Neural progenitor cell (in vitro differentiated cells): ENCODE results near the gene SMARCA1.

ENCODE experiments used
- CTCF ChIP-seq: fragments of 200-600 bp; sonication (generic); IDR thresholded peaks from 2 replicates; pipeline ENCODE4 v1.5.1; 2017; ENCODE audit warnings: antibody characterized with exemption, mild to moderate bottlenecking
- EZH2 ChIP-seq: fragments of 200-600 bp; sonication (generic); IDR thresholded peaks from 2 replicates; pipeline ENCODE4 v1.6.1; 2017; ENCODE audit warnings: antibody characterized with exemption, mild to moderate bottlenecking, moderate library complexity
- EZH2phosphoT487 ChIP-seq: fragments of 200-600 bp; sonication (generic); IDR thresholded peaks from 2 replicates; pipeline ENCODE4 v1.6.1; 2017; ENCODE audit warnings: antibody characterized with exemption

GRCh38 chrX:129496625-129497024 is 26.7 kb downstream of the SMARCA1 start:
- TF ChIP-seq CTCF, result no peak
- no peak for TF ChIP-seq EZH2
- no peak for TF ChIP-seq EZH2phosphoT487
